Karpas-422 (cell line): ENCODE results near the gene PTPRC. TPM values are rescaled to one million over a fixed set of nuclear protein-coding genes. Genes with fewer than 3 reads are reported as not detected.

Experiments
- DNase-seq: peaks from one replicate; pipeline ENCODE4 v3.0.0-alpha.2; 2015
- H2AFZ ChIP-seq: fragments of 200-600 bp; sonication (generic); 2 replicates; pipeline ENCODE4 v1.6.1; 2014; ENCODE audit warnings: antibody characterized with exemption, low read length, mixed read lengths
- H3K27ac ChIP-seq: fragments of 200-600 bp; sonication (generic); 2 replicates; pipeline ENCODE4 v1.5.1; 2014; ENCODE audit warnings: mild to moderate bottlenecking, low read length, moderate library complexity
- H3K27me3 ChIP-seq: fragments of 200-600 bp; sonication (generic); 2 replicates; pipeline ENCODE4 v1.6.1; 2014; ENCODE audit warnings: low read length, mixed read lengths
- H3K36me3 ChIP-seq: fragments of 200-600 bp; sonication (generic); 2 replicates; pipeline ENCODE4 v1.6.1; 2014; ENCODE audit warnings: low read length, mixed read lengths; ENCODE audit not compliant: insufficient read depth
- H3K4me1 ChIP-seq: fragments of 200-600 bp; sonication (generic); 2 replicates; pipeline ENCODE4 v1.6.1; 2014; ENCODE audit warnings: mild to moderate bottlenecking, low read length, mixed read lengths
- H3K4me2 ChIP-seq: fragments of 200-600 bp; sonication (generic); 2 replicates; pipeline ENCODE4 v1.6.1; 2014; ENCODE audit warnings: low read length, low read depth, mild to moderate bottlenecking; ENCODE audit not compliant: poor library complexity, severe bottlenecking
- H3K4me3 ChIP-seq: fragments of 200-600 bp; sonication (generic); 2 replicates; pipeline ENCODE4 v1.5.1; 2014; ENCODE audit warnings: mild to moderate bottlenecking, antibody characterized with exemption, low read length, mixed read lengths
- H3K79me2 ChIP-seq: fragments of 200-600 bp; sonication (generic); 2 replicates; pipeline ENCODE4 v1.6.1; 2014; ENCODE audit warnings: mild to moderate bottlenecking, low read length, mixed read lengths
- H3K9ac ChIP-seq: fragments of 200-600 bp; sonication (generic); 2 replicates; pipeline ENCODE4 v1.6.0; 2014; ENCODE audit warnings: low read length
- H3K9me2 ChIP-seq: fragments of 200-600 bp; sonication (generic), shearing (Covaris generic); replicated peaks from 2 replicates; pipeline ENCODE4 v1.6.0; 2014; ENCODE audit warnings: mild to moderate bottlenecking, low read length, moderate library complexity; ENCODE audit not compliant: insufficient read depth
- H3K9me3 ChIP-seq: fragments of 300-700, 200-600 bp; sonication (generic); 2 replicates; pipeline ENCODE4 v1.6.1; 2014; ENCODE audit warnings: low read length, mixed read lengths
- H4K20me1 ChIP-seq: fragments of 200-600 bp; sonication (generic); 2 replicates; pipeline ENCODE4 v1.6.1; 2014; ENCODE audit warnings: mild to moderate bottlenecking, antibody characterized with exemption, low read length, low read depth; ENCODE audit not compliant: insufficient read depth
- total RNA-seq: library from RNA; depleted of rRNA; stranded (reverse); fragments of >200 nt; shearing (Covaris generic); gene quantifications from 2 replicates; pipeline ENCODE4 v1.2.3, GENCODE V29; 2014; ENCODE audit warnings: low replicate concordance; rRNA removed

The PTPRC gene
- total RNA-seq, 1 experiment from 2014 or later = 812 TPM

GRCh38 chr1:198805498-198806151 lies 166.8 kb downstream of the PTPRC start:
- Histone ChIP-seq H4K20me1 (no peaks in the 10 kb centered on the region), H3K4me1 (no peaks in the 10 kb centered on the region), H2AFZ (no peak overlapping the region), H3K9me2 (no peaks in the 10 kb centered on the region), H3K36me3 (no peaks in the 10 kb centered on the region), H3K27ac (no peak overlapping the region), H3K79me2 (no peaks in the 10 kb centered on the region), H3K4me2 (no peak overlapping the region), H3K9me3 (no peaks in the 10 kb centered on the region), H3K4me3 (no peak overlapping the region), H3K27me3 (no peaks in the 10 kb centered on the region), H3K9ac (no peak overlapping the region)
- DNase-seq = no peak

- Histone ChIP-seq H3K36me3 (no peaks in the 10 kb centered on the region), H3K4me2 (no peak overlapping the region), H2AFZ (no peak overlapping the region), H3K9me3 (no peaks in the 10 kb centered on the region), H3K9ac (no peak overlapping the region), H3K27ac (no peak overlapping the region), H4K20me1 (no peaks in the 10 kb centered on the region), H3K79me2 (no peaks in the 10 kb centered on the region), H3K27me3 (no peaks in the 10 kb centered on the region), H3K4me3 (no peak overlapping the region), H3K9me2 (no peaks in the 10 kb centered on the region), H3K4me1 (no peaks in the 10 kb centered on the region)
- no peak for DNase-seq
Observed at GRCh38 chr1:198806861-198807260, 168.0 kb downstream of the PTPRC start.

Other genes starting within 250 kb of the PTPRC start
- gene ATP6V1G3, start 98.4 kb upstream of the PTPRC start, total RNA-seq = not detected in 2 replicates